GM19193 (cell line): ENCODE data around the gene RERE.

ENCODE experiments used
- POLR2A ChIP-seq: IDR thresholded peaks from 4 replicates; pipeline ENCODE4 v1.6.1; 2011; ENCODE audit not compliant: insufficient read depth, insufficient read length; ENCODE audit errors: extremely low read depth

RERE gene

DNA sequence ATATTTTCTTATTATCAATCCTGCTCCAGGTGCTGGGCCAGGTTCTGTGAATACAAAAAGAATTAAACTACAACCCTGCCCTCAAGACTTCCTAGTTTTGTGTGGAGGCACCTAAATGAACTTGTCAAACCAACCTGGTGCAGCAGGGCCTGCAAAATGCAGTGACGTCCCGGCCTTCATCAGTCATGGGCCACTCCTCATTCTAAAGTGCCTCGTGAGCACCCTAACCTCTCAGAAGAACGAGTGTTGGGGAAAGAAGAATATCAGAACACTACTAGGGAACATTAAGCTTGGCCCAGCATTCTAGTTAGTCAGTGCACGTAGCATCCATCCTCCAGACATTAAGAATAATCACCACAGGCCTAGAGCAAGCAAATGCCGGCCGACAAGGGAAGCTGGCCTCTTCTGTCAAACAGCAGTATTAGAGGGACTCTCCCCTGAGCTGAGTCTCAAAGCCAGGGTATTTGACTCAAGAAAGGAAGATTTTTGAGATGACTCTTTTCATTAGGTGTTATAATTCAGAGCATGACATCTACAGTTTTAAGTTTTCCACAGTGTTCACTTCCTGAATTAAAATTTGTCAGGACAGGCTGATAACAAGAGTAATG is 361.6 kb downstream of the RERE start:
- TF ChIP-seq POLR2A, result no peak

DNA sequence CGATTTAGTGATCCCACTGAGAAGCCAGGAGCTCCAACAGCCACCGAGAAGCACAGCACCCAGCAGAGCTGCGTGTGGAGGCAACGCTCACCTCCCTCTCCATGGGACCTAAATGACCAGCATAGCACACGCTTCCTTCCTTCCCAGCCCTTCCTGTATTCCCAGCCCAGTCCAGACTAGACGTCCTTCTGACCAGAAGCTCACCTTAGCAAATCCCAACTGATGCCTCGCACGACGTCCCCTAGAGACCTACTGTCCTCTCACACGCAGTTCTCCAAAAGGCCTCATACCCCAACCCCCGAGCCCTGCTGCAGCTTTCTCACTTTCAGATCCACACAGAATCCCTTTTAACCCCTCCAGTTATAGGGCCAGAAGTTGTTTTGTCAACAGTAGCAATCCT is 367.1 kb downstream of the RERE start:
- TF ChIP-seq POLR2A, result no peak

DNA sequence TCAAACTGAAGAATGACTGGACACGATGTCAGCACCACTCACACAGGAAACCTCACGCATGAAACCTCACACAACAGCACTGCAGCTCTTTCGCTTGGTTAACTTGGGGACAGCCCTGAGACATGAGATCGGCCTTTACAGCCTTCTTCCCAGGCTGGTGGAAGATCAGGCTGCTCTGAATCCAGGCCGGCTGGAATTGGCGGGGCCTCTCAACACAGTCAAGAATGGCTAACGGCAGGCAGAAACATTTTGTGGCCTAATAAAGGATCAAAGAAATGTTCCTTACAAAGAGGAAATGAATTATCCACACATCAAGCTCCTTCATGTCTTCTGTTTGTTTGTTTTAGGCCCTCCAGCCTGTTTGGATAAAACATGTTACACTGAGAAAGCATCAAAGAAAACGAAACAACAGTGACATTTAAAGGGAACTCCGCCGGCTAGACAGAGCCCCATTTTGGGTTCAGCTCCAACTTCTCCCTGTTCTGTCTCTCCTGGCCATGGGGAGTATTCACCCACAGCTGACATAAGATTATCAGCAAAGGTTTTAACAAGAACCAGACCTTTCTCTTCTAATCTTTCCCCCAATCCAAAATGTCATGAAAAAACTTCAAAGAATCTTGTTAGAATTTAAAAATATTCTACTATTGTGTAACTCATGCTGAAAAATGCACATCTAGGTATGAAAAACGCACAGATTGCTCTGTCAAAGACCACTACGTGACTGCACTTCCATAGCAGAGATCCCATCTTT is 368.4 kb downstream of the RERE start:
- no peak for TF ChIP-seq POLR2A

DNA sequence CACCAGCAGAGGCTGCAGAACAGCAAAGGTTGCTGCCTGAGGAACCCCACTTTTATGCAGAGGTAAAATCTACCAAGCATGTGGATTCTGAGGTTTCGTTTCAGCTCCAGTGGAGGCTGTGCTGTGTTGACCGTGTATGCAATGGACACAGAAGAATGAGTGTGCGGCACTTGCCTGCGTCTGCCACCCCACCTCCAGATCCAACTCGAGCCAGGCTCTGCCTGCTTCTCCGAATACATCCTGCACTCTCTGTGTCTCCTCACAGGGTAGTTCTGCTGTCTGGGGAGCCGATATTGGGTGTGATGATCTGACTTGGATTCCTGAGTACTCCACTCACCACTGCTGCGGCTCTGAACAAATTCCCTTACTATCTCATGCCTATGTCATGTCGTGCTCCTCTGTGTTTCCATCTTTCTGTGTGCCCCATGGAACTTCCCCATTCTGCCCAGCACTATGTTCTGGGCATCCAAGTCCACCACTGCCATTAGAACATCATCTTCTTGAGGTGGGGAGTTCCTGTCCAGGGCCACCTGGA is 369.8 kb downstream of the RERE start:
- TF ChIP-seq POLR2A, result no peak

DNA sequence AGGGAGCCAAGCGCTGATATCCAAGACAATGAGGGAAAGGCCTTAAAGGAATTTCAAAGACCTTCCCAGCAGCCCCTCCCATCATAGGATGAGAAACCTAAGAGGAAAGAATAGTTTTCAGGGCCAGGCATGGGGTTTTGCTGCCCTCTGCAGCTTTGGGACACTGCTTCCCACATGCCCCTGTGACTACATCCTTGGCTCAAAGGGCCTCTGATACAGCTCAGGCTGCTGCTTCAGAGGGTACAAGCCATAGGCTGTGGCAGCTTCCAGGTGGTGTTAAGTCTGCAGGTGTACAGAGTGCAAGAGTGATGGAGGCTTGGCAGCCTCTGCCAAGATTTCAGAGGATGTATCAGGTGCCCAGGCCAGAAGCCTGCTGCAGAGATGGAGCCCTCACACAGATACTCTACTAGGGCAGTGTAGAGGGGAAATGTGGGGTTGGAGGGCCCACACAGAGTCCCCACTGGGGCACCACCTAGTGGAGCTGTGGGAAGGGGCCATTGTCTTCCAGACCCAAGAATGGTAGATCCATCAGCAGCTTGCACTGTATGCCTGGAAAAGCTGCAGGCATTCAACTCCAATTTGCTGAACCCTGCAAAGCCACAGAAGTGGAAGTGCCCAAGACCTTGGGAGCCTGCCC is 373.8 kb downstream of the RERE start:
- no peak for TF ChIP-seq POLR2A

DNA sequence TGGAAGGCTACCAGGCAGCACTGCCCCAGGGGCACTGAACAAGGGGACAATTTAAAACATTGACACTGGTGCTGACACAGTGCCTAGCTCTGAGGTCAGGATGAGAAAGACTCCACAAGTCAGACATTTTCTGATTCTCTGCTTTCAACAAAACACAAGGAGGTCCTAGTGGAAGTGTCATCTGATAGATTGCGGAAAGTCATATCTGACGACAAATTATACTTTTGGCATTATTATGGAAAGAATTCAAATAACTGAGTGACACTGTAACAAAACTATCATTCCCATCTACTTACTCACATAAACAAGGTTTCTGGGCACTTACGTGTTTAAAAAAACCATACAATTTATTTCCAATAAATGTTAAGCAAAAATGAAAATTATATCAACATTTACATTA is 376.0 kb downstream of the RERE start:
- TF ChIP-seq POLR2A, result no peak

DNA sequence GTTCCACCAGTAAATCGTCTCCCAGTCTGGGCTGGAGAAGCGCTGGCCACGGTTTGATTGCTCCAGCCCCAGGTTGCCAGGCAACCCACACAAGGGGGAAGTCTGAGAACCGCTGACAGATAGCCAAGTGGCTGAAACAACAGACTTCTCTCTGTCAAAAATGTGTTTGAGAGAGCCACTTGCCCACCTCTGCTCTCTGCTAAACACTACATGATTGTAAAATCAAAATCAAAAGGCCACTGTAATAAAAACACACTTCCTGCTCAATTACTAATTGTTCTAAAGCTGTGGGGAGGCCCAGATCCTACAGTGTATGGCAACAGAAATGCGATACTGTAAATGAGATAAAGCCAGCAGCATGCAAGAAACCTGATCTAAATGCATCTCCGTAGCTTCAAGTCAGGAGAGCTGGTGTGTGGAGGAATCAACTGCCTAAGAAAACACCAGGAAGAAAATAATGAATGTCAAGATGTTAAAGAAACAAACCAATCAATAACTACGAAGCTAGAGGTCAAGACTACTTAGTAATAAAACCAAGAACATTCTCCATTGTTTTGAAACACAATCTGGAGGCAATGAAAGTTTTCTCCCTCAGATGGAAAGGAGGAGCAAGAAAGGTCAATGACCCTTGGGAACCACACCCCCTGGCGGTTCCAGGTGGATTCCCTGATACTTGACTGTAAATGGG is 378.3 kb downstream of the RERE start:
- TF ChIP-seq POLR2A, result no peak

DNA sequence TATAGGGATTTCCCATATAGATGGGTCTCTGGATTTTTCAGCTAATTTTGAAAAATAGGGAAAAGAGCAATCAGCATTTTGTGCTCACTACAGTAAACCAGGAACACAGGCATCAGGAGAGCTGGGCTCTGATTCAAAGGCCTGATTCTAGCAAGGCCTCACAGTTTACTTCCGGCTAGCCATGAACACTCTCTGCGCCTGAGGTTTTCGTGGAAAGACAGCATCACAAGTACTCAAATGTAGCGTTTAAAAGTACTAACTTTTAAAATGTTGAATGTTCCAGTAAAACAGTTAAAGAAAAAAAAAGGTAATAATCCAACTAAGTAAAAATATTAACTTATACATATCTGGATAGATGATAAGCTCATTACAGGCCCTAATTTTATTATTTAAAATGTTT is 379.0 kb downstream of the RERE start:
- TF ChIP-seq POLR2A, result no peak

DNA sequence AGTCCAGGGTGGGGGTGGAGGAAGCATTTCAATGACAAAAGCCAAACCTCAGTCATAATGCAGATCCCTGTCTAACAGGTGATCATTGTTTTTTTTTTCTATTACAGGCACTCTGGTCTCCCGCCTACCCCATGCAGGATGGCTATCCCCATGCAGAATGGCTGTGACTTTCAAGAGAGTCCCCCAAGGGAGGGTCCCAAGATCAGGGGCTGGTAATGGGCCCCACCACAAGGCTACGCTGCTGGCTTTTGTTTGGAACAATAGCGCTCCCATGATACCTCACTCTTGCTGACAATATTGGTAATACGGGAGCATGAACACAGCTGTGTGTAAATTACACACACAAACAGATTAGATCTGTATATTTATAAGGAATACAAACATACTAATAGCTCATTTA is 380.1 kb downstream of the RERE start:
- no peak for TF ChIP-seq POLR2A

DNA sequence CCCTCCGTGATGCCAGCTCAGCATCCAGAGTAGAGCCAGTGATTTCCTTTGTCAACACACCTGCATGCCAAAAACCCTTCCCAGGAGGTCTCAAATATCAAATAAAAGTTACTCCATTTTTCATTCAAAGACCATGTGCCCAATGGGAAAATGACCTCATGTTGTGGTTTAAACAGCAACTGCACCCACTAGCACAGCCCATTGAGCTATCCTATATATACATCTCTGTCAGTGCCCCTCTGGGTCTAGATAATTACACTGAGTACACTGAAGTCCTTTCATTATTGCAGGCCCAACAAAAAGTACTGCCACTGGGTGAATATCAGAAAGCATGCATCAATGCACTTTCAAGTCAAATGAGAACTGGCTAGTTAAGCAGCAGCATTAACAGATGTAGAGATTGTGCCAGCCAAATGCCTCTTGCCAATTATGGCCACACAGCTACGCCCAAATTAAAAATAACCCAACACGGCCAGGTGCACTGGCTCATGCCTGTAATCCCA is 381.8 kb downstream of the RERE start:
- no peak for TF ChIP-seq POLR2A

DNA sequence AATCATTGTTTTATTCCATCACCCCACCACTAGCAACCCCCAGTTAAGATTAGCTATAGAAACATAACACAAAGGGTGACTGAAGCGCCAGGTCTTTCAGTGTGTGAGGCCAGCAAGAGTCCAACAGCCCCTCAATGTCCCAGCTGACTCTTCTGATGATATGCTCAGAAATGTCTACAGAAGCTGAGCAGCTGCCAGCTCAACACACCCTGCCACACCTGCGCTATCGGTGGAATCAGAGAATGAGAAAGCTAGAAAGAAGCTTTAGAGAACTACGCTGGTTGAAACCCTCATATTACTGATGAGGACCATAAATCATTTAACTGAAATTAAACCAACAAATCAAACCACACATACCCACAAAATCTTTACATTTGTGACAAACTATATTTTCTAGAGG is 383.3 kb downstream of the RERE start:
- TF ChIP-seq POLR2A, result no peak

DNA sequence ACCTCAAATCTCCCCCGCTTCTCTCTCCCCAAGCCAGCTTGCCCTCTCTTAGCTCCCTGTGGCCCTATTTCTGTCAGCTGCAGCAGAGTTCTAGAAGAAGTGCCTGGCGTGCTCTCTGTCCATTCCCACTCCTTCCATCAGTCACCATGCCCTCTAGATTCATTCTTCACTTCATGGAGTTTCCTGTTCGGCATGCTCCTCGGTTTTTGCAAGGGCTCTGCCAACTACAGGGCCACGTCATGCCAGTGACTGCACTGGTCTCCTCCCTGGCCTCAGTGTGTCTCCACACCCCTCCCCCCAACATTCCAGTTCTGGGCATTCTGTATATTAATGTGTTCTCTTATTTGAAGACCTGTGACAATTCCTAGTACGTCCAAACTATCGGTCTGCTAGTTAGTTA is 385.7 kb downstream of the RERE start:
- TF ChIP-seq POLR2A, result no peak

DNA sequence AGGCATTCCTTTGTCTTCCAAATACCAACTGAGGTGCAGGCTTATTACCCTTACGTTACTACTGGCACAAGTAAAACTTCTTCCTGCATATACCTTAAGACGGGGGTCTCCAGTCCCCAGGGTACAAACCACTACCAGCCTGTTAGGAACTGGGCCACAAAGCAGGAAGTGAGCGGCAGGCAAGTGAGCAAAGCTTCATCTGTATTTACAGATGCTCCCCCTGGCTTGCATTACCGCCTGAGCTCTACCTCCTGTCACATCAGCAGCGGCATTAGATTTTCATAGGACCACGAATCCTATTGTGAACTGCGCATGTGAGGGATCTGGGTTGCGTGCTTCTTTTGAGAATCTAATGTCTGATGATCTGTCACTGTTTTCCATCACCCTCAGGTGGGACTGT is 386.4 kb downstream of the RERE start:
- TF ChIP-seq POLR2A, result no peak

DNA sequence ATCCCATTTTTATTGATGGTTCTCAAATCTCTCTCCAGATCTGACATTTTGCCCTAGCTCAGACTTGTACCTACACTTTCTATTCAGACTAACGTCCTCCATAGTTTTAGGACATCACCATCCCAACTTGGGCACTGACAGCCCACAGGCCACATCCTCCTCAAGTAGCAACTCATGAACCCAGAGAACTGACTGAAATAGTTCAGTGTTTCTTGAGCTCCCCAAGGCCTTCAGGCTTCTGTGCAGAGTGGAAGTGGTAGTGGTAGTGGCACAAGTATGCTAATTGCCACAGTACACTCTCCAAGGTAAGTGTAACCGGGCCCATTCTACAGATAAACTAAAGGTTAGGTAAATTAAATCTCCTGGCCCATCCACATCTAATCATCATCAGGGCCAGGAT is 387.0 kb downstream of the RERE start:
- TF ChIP-seq POLR2A, result no peak

DNA sequence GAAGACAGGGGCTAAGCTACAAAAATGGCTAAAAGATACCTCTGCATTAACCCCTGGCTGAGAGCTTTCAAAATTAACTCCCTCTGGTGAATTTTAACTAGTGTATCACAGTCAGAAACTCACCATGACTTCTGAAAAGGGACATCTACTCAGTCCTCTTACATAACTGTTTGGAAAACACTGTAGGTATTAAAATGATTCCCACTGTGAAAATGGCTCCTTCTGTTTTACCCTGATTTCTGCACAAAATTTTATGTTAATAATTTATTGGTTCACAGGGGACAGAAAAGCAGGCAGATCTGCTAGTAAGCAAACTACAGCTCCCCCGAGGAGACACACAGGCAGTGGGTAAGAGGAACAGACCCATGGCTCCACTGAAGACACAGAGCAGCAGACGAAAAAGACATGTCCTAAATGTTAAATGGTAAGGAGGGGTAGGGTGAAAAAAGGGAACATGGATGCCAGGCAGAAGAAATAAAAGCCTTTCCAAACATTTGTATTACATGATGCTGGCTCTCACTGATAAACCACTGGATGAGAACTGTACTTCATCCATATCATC is 387.8 kb downstream of the RERE start:
- TF ChIP-seq POLR2A, result no peak
